SK-N-SH treated with all-trans-retinoic acid at 6 μM for 48 hours (cell line): ENCODE results near the gene LCP1.

ENCODE experiments used
- CSRNP3 ChIP-seq: fragments of 250-450 bp; sonication (Bioruptor Pico); IDR thresholded peaks from 2 replicates; pipeline ENCODE4 v1.5.1; 2021; ENCODE audit warnings: mild to moderate bottlenecking, moderate library complexity
- POU6F1 ChIP-seq: fragments of 250-450 bp; sonication (Bioruptor Pico); IDR thresholded peaks from 2 replicates; pipeline ENCODE4 v1.8.0; 2021; ENCODE audit warnings: low read depth, mild to moderate bottlenecking, moderate library complexity, borderline replicate concordance
- RARB ChIP-seq: fragments of 250-450 bp; sonication (Bioruptor Pico); IDR thresholded peaks from 2 replicates; pipeline ENCODE4 v1.8.0; 2021; ENCODE audit warnings: mild to moderate bottlenecking, moderate library complexity

- TF ChIP-seq POU6F1 (CRISPR knock-in tag) (no peak), RARB (CRISPR knock-in tag) (no peak), CSRNP3 (CRISPR knock-in tag) (no peak)
Observed at GRCh38 chr13:46131705-46132104, 50.3 kb downstream of the LCP1 start.
